ENCODE measurements around the gene ZGPAT. TPM values are rescaled to one million over a fixed set of nuclear protein-coding genes. Genes with fewer than 3 reads are reported as not detected.

Gene ZGPAT
- total RNA-seq, 1 donor, result 11.8 TPM

DNA sequence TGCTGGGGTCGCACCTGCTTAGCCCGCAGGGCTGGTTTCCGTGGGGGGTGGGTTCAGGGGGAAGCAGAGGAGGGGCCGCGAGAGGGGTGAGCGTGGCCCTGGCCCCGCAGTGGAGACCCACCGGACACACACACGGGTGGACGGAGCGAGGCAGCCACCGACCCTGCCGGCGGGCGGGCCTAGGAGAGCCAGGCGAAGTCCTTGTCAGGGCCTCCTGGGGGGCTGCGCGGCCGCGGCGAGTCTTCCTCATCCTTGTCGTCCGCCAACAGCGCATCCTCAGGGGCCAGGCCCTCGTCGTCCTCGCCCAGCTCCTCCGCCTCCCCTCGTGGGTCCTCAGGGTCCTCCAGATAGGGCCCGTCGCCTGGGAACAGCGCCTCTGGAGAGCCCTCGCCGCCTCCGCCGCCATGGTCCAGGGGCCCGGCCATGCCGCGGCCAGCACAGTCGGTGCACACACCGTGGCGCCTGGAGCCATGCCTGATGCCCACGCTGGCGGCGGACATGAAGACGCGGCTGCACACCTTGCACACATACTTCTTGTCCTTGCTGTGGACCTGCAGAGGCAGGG lies 39.0 kb downstream of the ZGPAT start:
- H3K4me3 ChIP-seq (ENCODE audit: low read depth, low read length), result no peak overlapping the region
- TF ChIP-seq, protein P1, sequence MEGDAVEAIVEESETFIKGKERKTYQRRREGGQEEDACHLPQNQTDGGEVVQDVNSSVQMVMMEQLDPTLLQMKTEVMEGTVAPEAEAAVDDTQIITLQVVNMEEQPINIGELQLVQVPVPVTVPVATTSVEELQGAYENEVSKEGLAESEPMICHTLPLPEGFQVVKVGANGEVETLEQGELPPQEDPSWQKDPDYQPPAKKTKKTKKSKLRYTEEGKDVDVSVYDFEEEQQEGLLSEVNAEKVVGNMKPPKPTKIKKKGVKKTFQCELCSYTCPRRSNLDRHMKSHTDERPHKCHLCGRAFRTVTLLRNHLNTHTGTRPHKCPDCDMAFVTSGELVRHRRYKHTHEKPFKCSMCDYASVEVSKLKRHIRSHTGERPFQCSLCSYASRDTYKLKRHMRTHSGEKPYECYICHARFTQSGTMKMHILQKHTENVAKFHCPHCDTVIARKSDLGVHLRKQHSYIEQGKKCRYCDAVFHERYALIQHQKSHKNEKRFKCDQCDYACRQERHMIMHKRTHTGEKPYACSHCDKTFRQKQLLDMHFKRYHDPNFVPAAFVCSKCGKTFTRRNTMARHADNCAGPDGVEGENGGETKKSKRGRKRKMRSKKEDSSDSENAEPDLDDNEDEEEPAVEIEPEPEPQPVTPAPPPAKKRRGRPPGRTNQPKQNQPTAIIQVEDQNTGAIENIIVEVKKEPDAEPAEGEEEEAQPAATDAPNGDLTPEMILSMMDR (IDR thresholded peaks at IDR 0.05; ENCODE audit: insufficient read depth, low read length), result no peak
- DNase-seq (ENCODE audit: low read depth), result no peak

- no peak overlapping the region for H3K4me3 ChIP-seq (ENCODE audit: low read depth, low read length)
- TF ChIP-seq, protein P1 (IDR thresholded peaks at IDR 0.05; ENCODE audit: insufficient read depth, low read length), result no peak
- DNase-seq (ENCODE audit: low read depth), result no peak
These were observed 39.8 kb downstream of the ZGPAT start for GRCh38 chr20:63747622-63748069.

DNA sequence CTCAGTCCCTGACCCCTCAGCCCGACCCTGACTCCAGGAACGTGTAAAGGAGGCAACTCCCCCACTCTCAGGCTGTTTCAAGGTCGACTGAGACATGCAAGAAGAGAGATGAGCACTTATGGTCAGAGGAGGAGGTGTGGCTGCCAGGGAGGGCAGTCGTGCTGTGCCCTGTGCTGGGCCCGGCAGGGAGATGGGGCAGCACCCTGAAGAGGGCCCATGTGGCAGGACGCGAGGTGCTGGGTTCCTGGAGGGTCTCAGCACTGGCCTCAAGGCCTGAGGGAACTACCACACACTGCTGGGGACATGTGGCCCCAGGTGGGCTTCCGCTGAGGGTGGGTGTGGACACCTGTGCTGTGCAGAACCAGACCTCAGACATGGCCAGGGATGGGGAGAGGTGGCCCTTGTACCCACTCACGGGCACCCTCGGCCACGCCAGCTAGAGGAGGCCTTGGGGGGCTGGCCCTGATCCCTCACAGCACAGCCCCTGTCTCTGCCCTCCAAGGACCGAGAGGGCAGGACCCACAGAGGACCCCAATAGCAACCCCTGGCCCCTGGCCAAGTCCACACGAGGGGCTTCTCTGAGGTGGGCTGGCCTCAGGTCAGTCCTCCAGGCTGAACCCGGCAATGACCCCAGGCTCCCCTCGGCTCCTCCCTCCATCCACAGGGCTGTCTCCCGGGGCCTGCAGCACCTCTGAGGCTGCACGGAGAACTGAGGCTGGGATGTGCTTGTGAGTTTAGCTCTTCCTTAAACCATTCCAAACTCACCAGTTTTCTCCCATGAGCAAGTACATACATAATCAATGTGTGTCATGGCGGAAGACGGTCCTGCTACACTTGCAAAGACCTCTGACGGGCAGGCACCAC lies 40.5 kb downstream of the ZGPAT start:
- H3K4me3 ChIP-seq (ENCODE audit: low read depth, low read length), result no peak overlapping the region
- TF ChIP-seq, protein P1 (IDR thresholded peaks at IDR 0.05; ENCODE audit: insufficient read depth, low read length), result no peak
- DNase-seq (ENCODE audit: low read depth), result no peak

GRCh38 chr20:63748934-63749270 lies 41.1 kb downstream of the ZGPAT start:
- no peak for DNase-seq (ENCODE audit: low read depth)
- TF ChIP-seq, protein P1 (IDR thresholded peaks at IDR 0.05; ENCODE audit: insufficient read depth, low read length), result no peak
- H3K4me3 ChIP-seq (ENCODE audit: low read depth, low read length), result no peak overlapping the region

DNA sequence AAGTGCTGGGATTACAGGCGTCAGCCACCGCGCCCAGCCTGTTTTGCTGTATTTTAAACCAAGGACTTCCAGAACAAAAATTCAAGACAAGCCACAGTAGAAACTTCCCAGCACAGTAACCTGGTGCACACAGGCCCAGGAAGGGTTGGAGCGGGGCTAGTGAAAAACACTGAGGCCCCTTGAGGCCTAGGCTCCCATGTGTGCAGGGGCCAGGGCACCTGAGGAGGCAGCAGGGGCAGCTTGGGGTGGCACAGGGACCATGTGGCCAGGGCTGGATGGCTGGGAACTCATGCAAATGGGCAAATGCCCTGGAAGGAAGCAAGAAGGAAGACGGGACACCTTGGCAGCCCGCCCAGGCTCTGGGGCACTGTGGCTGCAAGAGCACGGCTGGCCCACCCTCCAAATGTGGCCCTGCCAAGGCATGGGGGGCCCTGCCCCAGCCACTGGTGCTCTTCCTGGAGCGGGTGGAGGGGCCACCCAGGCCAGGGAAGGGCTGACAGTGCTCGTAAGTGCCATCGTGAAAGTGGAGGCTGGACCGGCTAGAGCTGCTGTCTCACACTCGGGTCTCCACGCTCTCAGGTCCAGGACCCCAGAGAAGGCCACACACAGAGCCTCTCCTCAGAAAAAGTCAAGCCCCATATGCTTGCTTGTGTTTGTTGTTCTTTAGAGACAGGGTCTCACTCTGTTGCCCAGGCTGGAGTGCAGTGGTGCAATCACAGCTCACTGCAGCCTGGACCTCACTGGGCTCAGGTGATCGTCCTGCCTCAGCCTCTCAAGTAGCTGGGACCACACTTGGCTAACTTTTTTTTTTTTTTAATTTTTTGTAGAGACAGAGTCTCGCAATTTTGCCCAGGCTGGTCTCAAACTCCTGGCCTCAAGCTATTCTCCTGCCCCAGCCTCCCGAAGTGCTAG lies 42.0 kb downstream of the ZGPAT start:
- TF ChIP-seq, protein P1 (IDR thresholded peaks at IDR 0.05; ENCODE audit: insufficient read depth, low read length), result no peak
- no peak overlapping the region for H3K4me3 ChIP-seq (ENCODE audit: low read depth, low read length)
- no peak for DNase-seq (ENCODE audit: low read depth)

DNA sequence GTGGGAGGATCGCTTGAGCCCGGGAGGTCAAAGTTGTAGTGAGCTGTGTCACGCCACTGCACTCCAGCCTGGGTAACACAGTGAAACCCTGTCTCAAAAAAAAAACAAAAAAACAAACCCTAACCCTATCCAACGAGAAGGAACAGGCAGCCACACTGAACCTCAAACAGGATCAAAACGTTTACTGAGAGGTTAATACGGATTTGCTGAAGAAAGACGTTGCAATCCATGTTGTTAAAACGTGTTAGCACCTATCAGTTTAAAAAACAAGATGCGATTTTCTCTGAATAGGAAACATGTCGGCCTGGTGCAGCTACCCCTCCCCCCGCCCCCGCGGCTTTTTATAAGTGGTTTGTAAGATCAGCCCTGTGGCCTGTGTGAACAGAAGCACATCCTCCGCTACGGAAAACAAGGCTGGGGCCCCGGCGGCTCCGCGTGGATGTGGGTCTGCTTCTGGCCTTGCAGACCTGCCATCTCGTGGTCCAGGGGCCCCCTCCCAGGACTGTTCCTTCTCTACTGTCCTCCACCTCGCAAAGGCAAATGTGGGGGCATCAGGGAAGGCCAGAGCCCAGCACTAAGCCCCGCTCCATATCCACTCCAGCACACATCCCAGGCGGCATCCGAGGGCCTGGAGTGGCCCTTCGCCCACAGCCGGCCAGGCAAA lies 43.1 kb downstream of the ZGPAT start:
- no peak for DNase-seq (ENCODE audit: low read depth)
- no peak overlapping the region for H3K4me3 ChIP-seq (ENCODE audit: low read depth, low read length)
- TF ChIP-seq, protein P1 (IDR thresholded peaks at IDR 0.05; ENCODE audit: insufficient read depth, low read length), result no peak
